HepG2 (cell line): ENCODE results near the gene PARP8. TPM values are rescaled to one million over a fixed set of nuclear protein-coding genes. Genes with fewer than 3 reads are reported as not detected.

Source experiments
- ATAC-seq: fragments of 200-7000 bp; cut with Tn5 transposase; 3 replicates; pipeline ENCODE4 v1.9.1; 2020; ENCODE audit warnings: mild to moderate bottlenecking, moderate library complexity
- BruUV-seq: library from RNA; stranded (reverse); fragments of 400-500 nt; replicated peaks from 2 replicates; lab custom pipeline; 2021; lab: Mats Ljungman, UMichigan
- CTCF ChIA-PET: fragments of 300-600 bp; formaldehyde crosslinking; extraction: SDS; loops from one replicate; lab custom pipeline; 2021; ENCODE audit warnings: low total read pairs, inconsistent platforms, low intra/inter-chr PET ratio; lab: Yijun Ruan, JAX
- POLR2A ChIA-PET: fragments of 350-600 bp; sonication (Branson Sonifier 250); formaldehyde crosslinking; loops from one replicate; lab custom pipeline; 2020; ENCODE audit warnings: antibody characterized with exemption, inconsistent platforms; lab: Yijun Ruan, JAX
- DNase-seq: peaks from one replicate; pipeline ENCODE4 v3.0.0-alpha.2; 2015; ENCODE audit warnings: low spot score
- FAIRE-seq: peaks from 3 replicates; lab custom pipeline; 2011; peaks lifted over from hg19 to GRCh38; lab: Jason Lieb, UNC
- H2AFZ ChIP-seq: one replicate; pipeline ENCODE4 v1.6.1; 2011; ENCODE audit warnings: low read length, inconsistent platforms
- H3K27ac ChIP-seq: fragments of 300-600 bp; 3 replicates; pipeline ENCODE4 v1.8.0; 2011; ENCODE audit warnings: mixed run types, mild to moderate bottlenecking, mixed read lengths, low read length, inconsistent platforms; ENCODE audit not compliant: insufficient read depth; ENCODE audit errors: extremely low read length
- H3K27me3 ChIP-seq, 2 experiments: fragments of 200-600 bp in 1 of 2; 2 replicates in 1 of 2; 3 replicates in 1 of 2; pipeline versions ENCODE4 v1.6.0 to v1.8.0; 2011; ENCODE audit warnings: low read length in 2 of 2, mild to moderate bottlenecking in 2 of 2, moderate library complexity in 2 of 2, inconsistent platforms in 1 of 2; ENCODE audit not compliant: insufficient read depth in 2 of 2, control insufficient read depth in 1 of 2
- H3K36me3 ChIP-seq, 2 experiments: fragments of 200-600 bp in 1 of 2; replicated peaks in 1 of 2; 2 replicates in 1 of 2; 3 replicates in 1 of 2; pipeline versions ENCODE4 v1.5.1 to v1.8.0; 2011; ENCODE audit warnings: low read length in 2 of 2, inconsistent platforms in 1 of 2; ENCODE audit not compliant: insufficient read depth in 2 of 2, control insufficient read depth in 1 of 2
- H3K4me1 ChIP-seq: 2 replicates; pipeline ENCODE4 v1.5.1; 2012; ENCODE audit warnings: low read length, inconsistent platforms; ENCODE audit not compliant: insufficient read depth
- H3K4me2 ChIP-seq: 2 replicates; pipeline ENCODE4 v1.6.0; 2011; ENCODE audit warnings: low read depth, low read length, inconsistent platforms
- H3K4me3 ChIP-seq, 3 experiments: fragments of 200-600 bp in 1 of 3; sonication (generic), shearing (Covaris generic) in 1 of 3; replicated peaks in 1 of 3; 2 replicates each; pipeline ENCODE4 v1.5.1; 2011 to 2016; ENCODE audit warnings: low read length in 3 of 3, inconsistent platforms in 2 of 3, low read depth in 2 of 3, mild to moderate bottlenecking in 2 of 3, control low read depth in 1 of 3, mixed read lengths in 1 of 3; ENCODE audit not compliant: insufficient read depth in 1 of 3
- H3K79me2 ChIP-seq: one replicate; pipeline ENCODE4 v1.6.1; 2011; ENCODE audit warnings: low read length, inconsistent platforms; ENCODE audit not compliant: insufficient read depth
- H3K9ac ChIP-seq: 2 replicates; pipeline ENCODE4 v1.6.0; 2011; ENCODE audit warnings: mild to moderate bottlenecking, low read depth, low read length, inconsistent platforms; ENCODE audit not compliant: insufficient read depth
- H3K9me3 ChIP-seq: 2 replicates; pipeline ENCODE4 v1.5.1; 2012; ENCODE audit warnings: mild to moderate bottlenecking, low read length
- H4K20me1 ChIP-seq: 2 replicates; pipeline ENCODE4 v1.6.0; 2011; ENCODE audit warnings: inconsistent platforms, mild to moderate bottlenecking, low read length, moderate library complexity; ENCODE audit not compliant: insufficient read depth
- EED ChIP-seq: sonication (generic); formaldehyde crosslinking; IDR thresholded peaks from 2 replicates; pipeline ENCODE4 v1.5.0; 2020; ENCODE audit warnings: mild to moderate bottlenecking, missing genetic modification reagents
- FOXP4 ChIP-seq: sonication (generic); formaldehyde crosslinking; IDR thresholded peaks from 2 replicates; pipeline ENCODE4 v1.4.0; 2020; ENCODE audit warnings: missing genetic modification reagents
- GATAD1 ChIP-seq: IDR thresholded peaks from 2 replicates; pipeline ENCODE4 v1.6.1; 2016; ENCODE audit warnings: missing genetic modification reagents, missing compliant biosample characterization
- GRHL1 ChIP-seq: sonication (generic); formaldehyde crosslinking; conservative IDR thresholded peaks from 2 replicates; pipeline ENCODE4 v1.8.0; 2022; ENCODE audit warnings: missing genetic modification reagents
- HHEX ChIP-seq: IDR thresholded peaks from 2 replicates; pipeline ENCODE4 v1.6.1; 2016; ENCODE audit warnings: control low read depth
- HNRNPL ChIP-seq: fragments of 200-400 bp; formaldehyde crosslinking; IDR thresholded peaks from 2 replicates; pipeline ENCODE4 v1.6.1; 2017; ENCODE audit warnings: mild to moderate bottlenecking, low read depth, low read length
- JUND ChIP-seq: sonication (generic); formaldehyde crosslinking; IDR thresholded peaks from 2 replicates; pipeline ENCODE4 v1.8.0; 2022; ENCODE audit warnings: mild to moderate bottlenecking, missing genetic modification reagents
- LCORL ChIP-seq, 2 experiments: fragments of 450-650 bp in 1 of 2; sonication (generic) in 1 of 2; formaldehyde crosslinking in 1 of 2; IDR thresholded peaks; 2 replicates each; pipeline versions ENCODE4 v1.5.0 to v1.6.1; 2017 to 2020; ENCODE audit warnings: antibody characterized with exemption in 1 of 2, missing genetic modification reagents in 1 of 2
- PAX8 ChIP-seq: sonication (generic); formaldehyde crosslinking; IDR thresholded peaks from 2 replicates; pipeline ENCODE4 v1.8.0; 2022; ENCODE audit warnings: mild to moderate bottlenecking, missing genetic modification reagents, borderline replicate concordance
- POGZ ChIP-seq: sonication (generic); formaldehyde crosslinking; IDR thresholded peaks from 2 replicates; pipeline ENCODE4 v1.4.0; 2020; ENCODE audit warnings: mild to moderate bottlenecking, missing genetic modification reagents
- STAG1 ChIP-seq: sonication (generic); formaldehyde crosslinking; IDR thresholded peaks from 2 replicates; pipeline ENCODE4 v1.4.0; 2020; ENCODE audit warnings: missing genetic modification reagents
- ZNF460 ChIP-seq: sonication (generic); formaldehyde crosslinking; IDR thresholded peaks from 2 replicates; pipeline ENCODE4 v1.5.1; 2020; ENCODE audit warnings: missing genetic modification reagents, mild to moderate bottlenecking, borderline replicate concordance
- ZNF589 ChIP-seq: sonication (generic); formaldehyde crosslinking; conservative IDR thresholded peaks from 2 replicates; pipeline ENCODE4 v1.8.0; 2022; ENCODE audit warnings: mild to moderate bottlenecking, moderate library complexity, missing genetic modification reagents
- ZNF678 ChIP-seq: sonication (generic); formaldehyde crosslinking; IDR thresholded peaks from 2 replicates; pipeline ENCODE4 v1.4.0; 2020; ENCODE audit warnings: mild to moderate bottlenecking, missing genetic modification reagents
- ZNF687 ChIP-seq: sonication (generic); formaldehyde crosslinking; IDR thresholded peaks from 2 replicates; pipeline ENCODE4 v1.5.1; 2020; ENCODE audit warnings: mild to moderate bottlenecking, missing genetic modification reagents, moderate library complexity
- ZSCAN21 ChIP-seq: sonication (generic); formaldehyde crosslinking; IDR thresholded peaks from 2 replicates; pipeline ENCODE4 v1.8.0; 2022; ENCODE audit warnings: mild to moderate bottlenecking, missing genetic modification reagents, moderate library complexity, borderline replicate concordance
- in situ Hi-C: cut with HindIII; loops from 2 replicates; pipeline ENCODE4 v1.10.0; 2017; ENCODE audit warnings: low pct_unique_long_range_greater_than_20kb; ENCODE audit not compliant: extremely low pct_ligation_motif_present
- intact Hi-C: fragments of 100-400 bp; cut with micrococcal nuclease; formaldehyde crosslinking; loops from one replicate; pipeline ENCODE4 v1.10.0; 2022; ENCODE audit not compliant: unreplicated experiment
- polyA plus RNA-seq, 8 experiments: library from polyadenylated mRNA; depleted of rRNA in 3 of 8; stranded (reverse) in 7 of 8; unstranded in 1 of 8; fragments of >200 nt; fragmentation: Illumina TruSeq in 4 of 8; extraction: Trizol in 4 of 8; gene quantifications; 2 replicates each; pipeline versions ENCODE4 v1.2.1 to v1.2.3, GENCODE V29; 2011 to 2016; ENCODE audit warnings: low read depth in 4 of 8, missing spikeins in 1 of 8, mixed read lengths in 1 of 8; ENCODE audit not compliant: insufficient read depth in 1 of 8
- total RNA-seq, 5 experiments: library from RNA; depleted of rRNA; stranded (reverse); fragments of >200 nt; fragmentation: Illumina TruSeq; extraction: Trizol; gene quantifications; 2 replicates each; pipeline ENCODE4 v1.2.3, GENCODE V29; 2016; ENCODE audit warnings: low read depth in 1 of 5

Gene PARP8
- total and polyA plus RNA-seq, 2 of the 13 experiments (the other 11 are each of a cell fraction or from before 2014, with no cell fraction given), result 0.11 to 0.29 TPM

- TF ChIP-seq LCORL (IDR thresholded peaks at IDR 0.05), result no peak
- TF ChIP-seq LCORL (CRISPR knock-in tag; IDR thresholded peaks at IDR 0.05), result no peak
- TF ChIP-seq POGZ (CRISPR knock-in tag), result no peak
- no peak for TF ChIP-seq ZNF589 (CRISPR knock-in tag)
- no peak for TF ChIP-seq GRHL1 (CRISPR knock-in tag)
- no peak for TF ChIP-seq FOXP4 (CRISPR knock-in tag)
- no peak for TF ChIP-seq EED (CRISPR knock-in tag)
- TF ChIP-seq HHEX (CRISPR knock-in tag), result no peak
- TF ChIP-seq ZSCAN21, result no peak
Observed at GRCh38 chr5:50836356-50836755, 169.9 kb downstream of the PARP8 start (continued).

- Histone ChIP-seq H2AFZ (no peak overlapping the region), H3K4me2 (no peak overlapping the region), H4K20me1 (no peaks in the 10 kb centered on the region), H3K27me3 (no peaks in the 10 kb centered on the region), H3K27ac (no peak overlapping the region), H3K9me3 (no peaks in the 10 kb centered on the region), H3K4me1 (no peaks in the 10 kb centered on the region), H3K79me2 (no peaks in the 10 kb centered on the region), H3K9ac (no peak overlapping the region), H3K4me3 (no peak overlapping the region), H3K36me3 (no peaks in the 10 kb centered on the region)
- CTCF ChIA-PET, result no interaction called here
- POLR2A ChIA-PET, result no interaction called here
- in situ Hi-C loops, result no loop called here
- ATAC-seq (no peak), DNase-seq (no peak), FAIRE-seq (no peak)
- no TSS peak for BruUV-seq
- intact Hi-C loops, result no loop called here
- TF ChIP-seq ZNF687 (CRISPR knock-in tag) (no peak), ZNF460 (CRISPR knock-in tag) (no peak), ZNF678 (CRISPR knock-in tag) (no peak), HNRNPL (no peak), JUND (CRISPR knock-in tag) (no peak), GATAD1 (CRISPR knock-in tag) (no peak), STAG1 (CRISPR knock-in tag) (no peak), PAX8 (CRISPR knock-in tag) (no peak)
Observed at GRCh38 chr5:50839472-50839871, 173.0 kb downstream of the PARP8 start.
